GM10248 (cell line): Measurements from ENCODE around the gene HIF1A.

Source experiments
- CTCF ChIA-PET: fragments of 300-600 bp; sonication (Branson Sonifier 250); formaldehyde crosslinking; extraction: SDS; loops from one replicate; lab custom pipeline; 2021; ENCODE audit warnings: antibody characterized with exemption; lab: Yijun Ruan, JAX
- POLR2A ChIA-PET: fragments of 350-650 bp; sonication (Branson Sonifier 250); formaldehyde crosslinking; extraction: SDS; loops from one replicate; lab custom pipeline; 2020; ENCODE audit warnings: antibody characterized with exemption; lab: Yijun Ruan, JAX
- DNase-seq: peaks from one replicate; pipeline ENCODE4 v3.0.0; 2012; ENCODE audit errors: extremely low spot score
- CTCF ChIP-seq: IDR thresholded peaks from 2 replicates; pipeline ENCODE4 v1.5.1; 2012; ENCODE audit warnings: mild to moderate bottlenecking, low read depth; ENCODE audit errors: extremely low read depth, missing control alignments, control extremely low read depth

Gene HIF1A

GRCh38 chr14:61710853-61711817 is 15.8 kb downstream of the HIF1A start:
- no peak for TF ChIP-seq CTCF
- DNase-seq: no peak
- POLR2A ChIA-PET: no interaction called here
- CTCF ChIA-PET: interaction anchor here (0.7 to 2.7 kb wide), 4 partner anchors 8 to 20 kb away, joined by 3 to 10 read pairs (median 4); no protein-coding TSS in a partner anchor

- POLR2A ChIA-PET: no interaction called here
- no peak for DNase-seq
- CTCF ChIA-PET: interaction anchor here (1.4 to 2.7 kb wide), 2 partner anchors 7 to 13 kb away, joined by 5 to 10 read pairs; no protein-coding TSS in a partner anchor
- TF ChIP-seq CTCF: no peak
These were observed 16.8 kb downstream of the HIF1A start for GRCh38 chr14:61712137-61712536.

- no peak for DNase-seq
- POLR2A ChIA-PET: interaction anchor here (0.9 to 1.0 kb wide), 2 partner anchors 10 to 48 kb away, joined by 3 to 5 read pairs; partner anchors contain the start of gene SNAPC1
- TF ChIP-seq CTCF: no peak
- CTCF ChIA-PET: interaction anchor here (0.8 to 2.8 kb wide), 6 partner anchors 8 to 44 kb away, joined by 3 to 8 read pairs (median 4); no protein-coding TSS in a partner anchor
These were observed 18.6 kb downstream of the HIF1A start for GRCh38 chr14:61713724-61714437.

GRCh38 chr14:61716956-61717355 is 21.6 kb downstream of the HIF1A start:
- POLR2A ChIA-PET: no interaction called here
- no peak for TF ChIP-seq CTCF
- CTCF ChIA-PET: interaction anchor here (0.9 to 2.3 kb wide), 7 partner anchors 11 to 255 kb away, joined by 3 to 10 read pairs (median 3); partner anchors contain the start of gene SNAPC1
- DNase-seq: no peak

GRCh38 chr14:61718039-61718438 is 22.7 kb downstream of the HIF1A start:
- POLR2A ChIA-PET: interaction anchor here (0.7 kb wide), 1 partner anchor 86 kb away, joined by 5 read pairs; no protein-coding TSS in a partner anchor
- CTCF ChIA-PET: interaction anchor here (1.1 to 2.3 kb wide), 4 partner anchors 7 to 256 kb away, joined by 3 to 10 read pairs (median 6); no protein-coding TSS in a partner anchor
- no peak for DNase-seq
- TF ChIP-seq CTCF: no peak
